GM12878 (cell line): ENCODE measurements around the gene GPC3. TPM values are rescaled to one million over a fixed set of nuclear protein-coding genes. Genes with fewer than 3 reads are reported as not detected.

ENCODE experiments used
- ATAC-seq: fragments of 200-7000 bp; cut with Tn5 transposase; 3 replicates; pipeline ENCODE4 v1.9.1; 2020; ENCODE audit warnings: mild to moderate bottlenecking, moderate library complexity
- BruUV-seq: library from RNA; stranded (reverse); fragments of 400-500 nt; replicated peaks from 2 replicates; lab custom pipeline; 2021; lab: Mats Ljungman, UMichigan
- CTCF ChIA-PET: fragments of 300-600 bp; sonication (Branson Sonifier 250); formaldehyde crosslinking; extraction: SDS; loops from one replicate; lab custom pipeline; 2021; ENCODE audit warnings: inconsistent platforms; lab: Yijun Ruan, JAX
- POLR2A ChIA-PET: fragments of 350-600 bp; formaldehyde crosslinking; extraction: SDS; loops from one replicate; lab custom pipeline; 2021; ENCODE audit warnings: inconsistent platforms; lab: Charles Lee
- RAD21 ChIA-PET: fragments of 300-600 bp; sonication (Branson Sonifier 250); formaldehyde crosslinking; loops from one replicate; lab custom pipeline; 2023; ENCODE audit warnings: antibody characterized with exemption; ENCODE audit not compliant: unreplicated experiment; lab: Charles Lee
- SMC1A ChIA-PET: fragments of 300-600 bp; sonication (Branson Sonifier 250); formaldehyde crosslinking; loops from one replicate; lab custom pipeline; 2023; ENCODE audit not compliant: unreplicated experiment, uncharacterized antibody; lab: Charles Lee
- DNase-seq: peaks from one replicate; pipeline ENCODE4 v3.0.0-alpha.2; 2011; ENCODE audit warnings: low read depth, low spot score
- FAIRE-seq: peaks from 3 replicates; lab custom pipeline; 2011; peaks lifted over from hg19 to GRCh38; lab: Jason Lieb, UNC
- H2AFZ ChIP-seq: 2 replicates; pipeline ENCODE4 v1.6.0; 2011; ENCODE audit warnings: low read depth, low read length, control low read depth; ENCODE audit not compliant: control insufficient read depth
- H3K27ac ChIP-seq: 2 replicates; pipeline ENCODE4 v1.5.1; 2011; ENCODE audit warnings: control low read depth; ENCODE audit not compliant: control insufficient read depth, insufficient read depth
- H3K27me3 ChIP-seq, 2 experiments: replicated peaks in 1 of 2; 2 replicates each; pipeline versions ENCODE4 v1.6.0 to v1.6.1; 2011; ENCODE audit warnings: low read length in 1 of 2; ENCODE audit not compliant: control insufficient read depth in 2 of 2, insufficient read depth in 2 of 2
- H3K36me3 ChIP-seq, 2 experiments: 2 replicates each; pipeline ENCODE4 v1.5.1; 2011; ENCODE audit warnings: low read length in 1 of 2; ENCODE audit not compliant: control insufficient read depth in 2 of 2, insufficient read depth in 2 of 2
- H3K4me1 ChIP-seq: 2 replicates; pipeline ENCODE4 v1.6.1; 2011; ENCODE audit warnings: mild to moderate bottlenecking, low read length, moderate library complexity, mixed read lengths; ENCODE audit not compliant: control insufficient read depth, insufficient read depth
- H3K4me2 ChIP-seq: 2 replicates; pipeline ENCODE4 v1.6.0; 2011; ENCODE audit warnings: control low read depth; ENCODE audit not compliant: control insufficient read depth, insufficient read depth
- H3K4me3 ChIP-seq: fragments of 200-600 bp; sonication (generic); 2 replicates; pipeline ENCODE4 v1.5.1; 2016
- H3K79me2 ChIP-seq: 2 replicates; pipeline ENCODE4 v1.6.0; 2011; ENCODE audit warnings: low read length; ENCODE audit not compliant: control insufficient read depth, insufficient read depth
- H3K9ac ChIP-seq: 2 replicates; pipeline ENCODE4 v1.8.0; 2011; ENCODE audit warnings: low read length, control low read depth, mixed read lengths; ENCODE audit not compliant: control insufficient read depth, insufficient read depth
- H3K9me3 ChIP-seq: replicated peaks from 3 replicates; pipeline ENCODE4 v1.5.1; 2011; ENCODE audit warnings: mild to moderate bottlenecking, low read length; ENCODE audit not compliant: control insufficient read depth, insufficient read depth
- H4K20me1 ChIP-seq: 2 replicates; pipeline ENCODE4 v1.6.0; 2011; ENCODE audit not compliant: control insufficient read depth, insufficient read depth
- E2F4 ChIP-seq: IDR thresholded peaks from 2 replicates; pipeline ENCODE4 v1.6.1; 2012; ENCODE audit warnings: low read depth, low read length, improper control_type of control experiment
- ELK1 ChIP-seq: IDR thresholded peaks from 2 replicates; pipeline ENCODE4 v1.6.1; 2012; ENCODE audit warnings: low read depth, low read length, improper control_type of control experiment
- ESRRA ChIP-seq: IDR thresholded peaks from 2 replicates; pipeline ENCODE4 v1.6.1; 2012; ENCODE audit warnings: mild to moderate bottlenecking, low read length, improper control_type of control experiment
- GABPA ChIP-seq: IDR thresholded peaks from 2 replicates; pipeline ENCODE4 v1.6.1; 2014; ENCODE audit warnings: antibody characterized with exemption, low read depth, mild to moderate bottlenecking, inconsistent platforms
- HDGF ChIP-seq: fragments of 450-650 bp; IDR thresholded peaks from 2 replicates; pipeline ENCODE4 v1.6.1; 2016; ENCODE audit warnings: antibody characterized with exemption
- IKZF1 ChIP-seq: fragments of 450-650 bp; conservative IDR thresholded peaks from 2 replicates; pipeline ENCODE4 v1.6.1; 2017; ENCODE audit warnings: antibody characterized with exemption, mild to moderate bottlenecking
- IKZF2 ChIP-seq, 2 experiments: fragments of 450-650 bp; IDR thresholded peaks; 2 replicates each; pipeline ENCODE4 v1.6.1; 2017; ENCODE audit warnings: mild to moderate bottlenecking in 2 of 2, moderate library complexity in 2 of 2
- MYC ChIP-seq: IDR thresholded peaks from 2 replicates; pipeline ENCODE4 v1.6.1; 2011; ENCODE audit warnings: mild to moderate bottlenecking, low read length, moderate library complexity, inconsistent platforms; ENCODE audit not compliant: insufficient read depth, insufficient replicate concordance, insufficient read length, severe bottlenecking
- NBN ChIP-seq: fragments of 450-650 bp; IDR thresholded peaks from 2 replicates; pipeline ENCODE4 v1.6.1; 2016
- NR2C2 ChIP-seq: IDR thresholded peaks from 2 replicates; pipeline ENCODE4 v1.6.1; 2011; ENCODE audit warnings: borderline replicate concordance, low read depth; ENCODE audit not compliant: control insufficient read depth, insufficient read length
- POLR2A ChIP-seq: IDR thresholded peaks from 2 replicates; pipeline ENCODE4 v1.6.1; 2011; ENCODE audit warnings: low read depth, mild to moderate bottlenecking, low read length
- RUNX3 ChIP-seq: IDR thresholded peaks from 2 replicates; pipeline ENCODE4 v1.6.1; 2012; ENCODE audit warnings: low read length, inconsistent platforms
- SIX5 ChIP-seq: IDR thresholded peaks from 2 replicates; pipeline ENCODE4 v1.6.1; 2011; ENCODE audit warnings: mild to moderate bottlenecking, low read depth, low read length, moderate library complexity; ENCODE audit not compliant: severe bottlenecking
- SMAD5 ChIP-seq: IDR thresholded peaks from 2 replicates; pipeline ENCODE4 v1.6.1; 2016; ENCODE audit warnings: antibody characterized with exemption, low read depth
- STAT1 ChIP-seq: fragments of 450-650 bp; conservative IDR thresholded peaks from 2 replicates; pipeline ENCODE4 v1.6.1; 2014; ENCODE audit warnings: antibody characterized with exemption, mild to moderate bottlenecking
- STAT3 ChIP-seq: IDR thresholded peaks from 2 replicates; pipeline ENCODE4 v1.6.1; 2011; ENCODE audit warnings: low read depth, low read length, improper control_type of control experiment
- TAF1 ChIP-seq: IDR thresholded peaks from 2 replicates; pipeline ENCODE4 v1.6.1; 2011; ENCODE audit warnings: mild to moderate bottlenecking, low read depth, low read length, borderline replicate concordance
- TCF12 ChIP-seq: IDR thresholded peaks from 2 replicates; pipeline ENCODE4 v1.6.1; 2011; ENCODE audit warnings: low read depth, mild to moderate bottlenecking, low read length
- ZBED1 ChIP-seq: IDR thresholded peaks from 2 replicates; pipeline ENCODE4 v1.6.1; 2016; ENCODE audit warnings: borderline replicate concordance
- ZSCAN29 ChIP-seq: fragments of 450-650 bp; IDR thresholded peaks from 2 replicates; pipeline ENCODE4 v1.6.1; 2017; ENCODE audit warnings: mild to moderate bottlenecking, moderate library complexity
- ZZZ3 ChIP-seq: IDR thresholded peaks from 2 replicates; pipeline ENCODE4 v1.6.1; 2011; ENCODE audit warnings: low read depth; ENCODE audit not compliant: control insufficient read depth, insufficient read length
- WGBS: methylation state at CpG from one replicate; pipeline ENCODE4 v1.1.6; 2016; ENCODE audit warnings: low lambda C conversion rate; ENCODE audit not compliant: insufficient replicate concordance, insufficient coverage; ENCODE audit errors: missing lambda C conversion rate; 5-methylcytosine and 5-hydroxymethylcytosine counted together
- in situ Hi-C: fragments of 300-500 bp; cut with MboI; formaldehyde crosslinking; loops from 9 replicates; pipeline ENCODE4 v1.14.3; 2018; ENCODE audit warnings: mixed read lengths
- intact Hi-C: fragments of 100-400 bp; cut with micrococcal nuclease; formaldehyde crosslinking; loops from one replicate; pipeline ENCODE4 v1.14.2; 2022; ENCODE audit not compliant: unreplicated experiment
- polyA plus RNA-seq, 11 experiments: library from polyadenylated mRNA; depleted of rRNA in 4 of 11; unstranded in 6 of 11; stranded (reverse) in 5 of 11; fragments of >200 nt; fragmentation: Nextera tagmentation in 4 of 11; fragmentation: Illumina TruSeq in 1 of 11; extraction: Ambion mirVana in 4 of 11; extraction: Trizol in 1 of 11; gene quantifications; 1 replicate in 1 of 11; 2 replicates in 10 of 11; pipeline versions ENCODE4 v1.2.1 to v1.2.3, GENCODE V29; 2011 to 2016; ENCODE audit warnings: inconsistent platforms in 2 of 11, missing spikeins in 2 of 11, low read depth in 1 of 11
- total RNA-seq, 4 experiments: library from RNA; depleted of rRNA in 3 of 4; stranded (reverse); fragments of >200 nt in 3 of 4; fragmentation: Illumina TruSeq in 1 of 4; extraction: Trizol in 1 of 4; gene quantifications; 2 replicates each; pipeline versions ENCODE4 v1.2.1 to v1.2.3, GENCODE V29; 2013 to 2021

Gene GPC3
- total and polyA plus RNA-seq, 10 of the 15 experiments (the other 5 are each of a cell fraction or from before 2014, with no cell fraction given), result 0.09 to 0.82 TPM; not detected in 8

- FAIRE-seq, result no peak
These were observed 11.7 kb downstream of the GPC3 start for GRCh38 chrX:133973704-133974103.

GRCh38 chrX:133972916-133973315, 12.5 kb downstream of the GPC3 start:
- ChIA-PET SMC1A (no interaction called here), RAD21 (no interaction called here), CTCF (interaction anchor here (1.1 kb wide), 1 partner anchor 180 kb away, joined by 3 read pairs; no protein-coding TSS in a partner anchor), POLR2A (no interaction called here)
- FAIRE-seq (no peak), ATAC-seq (no peak), DNase-seq (no peak)
- in situ Hi-C loops (no loop called here), intact Hi-C loops (no loop called here)
- H2AFZ ChIP-seq, result no peak overlapping the region
- no peaks in the 10 kb centered on the region for H3K79me2 ChIP-seq
- no peaks in the 10 kb centered on the region for H3K4me1 ChIP-seq
- H4K20me1 ChIP-seq, result no peaks in the 10 kb centered on the region
- no peak overlapping the region for H3K4me2 ChIP-seq
- H3K27me3 ChIP-seq, result no peaks in the 10 kb centered on the region; a peak in 1 of 4 replicates
- no TSS peak for BruUV-seq
- H3K4me3 ChIP-seq, result no peak overlapping the region
- no peaks in the 10 kb centered on the region for H3K9me3 ChIP-seq
- no peak overlapping the region for H3K27ac ChIP-seq
- WGBS, result 13% methylated on average over 4 of the region's 4 CpGs
- H3K9ac ChIP-seq, result no peak overlapping the region
- no peaks in the 10 kb centered on the region for H3K36me3 ChIP-seq
- TF ChIP-seq TCF12 (no peak), ESRRA (no peak), HDGF (no peak), STAT3 (no peak), IKZF1 (no peak), SIX5 (no peak), ELK1 (no peak), SMAD5 (no peak), ZSCAN29 (no peak), IKZF2 (IDR thresholded peaks at IDR 0.05) (no peak), ZBED1 (no peak), TAF1 (no peak), NR2C2 (no peak), ZZZ3 (no peak)

More at GRCh38 chrX:133973704-133974103, 11.7 kb downstream of the GPC3 start:
- Histone ChIP-seq H3K36me3 (no peaks in the 10 kb centered on the region), H4K20me1 (no peaks in the 10 kb centered on the region), H3K79me2 (no peaks in the 10 kb centered on the region), H3K27me3 (no peaks in the 10 kb centered on the region; a peak in 1 of 4 replicates), H3K4me3 (no peak overlapping the region), H3K9me3 (no peaks in the 10 kb centered on the region), H2AFZ (no peak overlapping the region), H3K27ac (no peak overlapping the region), H3K4me1 (no peaks in the 10 kb centered on the region), H3K9ac (no peak overlapping the region), H3K4me2 (no peak overlapping the region)
- no peak for ATAC-seq
- SMC1A ChIA-PET, result no interaction called here
- in situ Hi-C loops, result no loop called here
- RAD21 ChIA-PET, result no interaction called here
- no peak for DNase-seq
- BruUV-seq, result no TSS peak
- 46% methylated on average over 4 of the region's 4 CpGs for WGBS
- CTCF ChIA-PET, result interaction anchor here (1.0 to 1.1 kb wide), 2 partner anchors 9 to 181 kb away, joined by 3 read pairs; no protein-coding TSS in a partner anchor
- TF ChIP-seq TCF12, result no peak
- no peak for TF ChIP-seq NBN
- no peak for TF ChIP-seq STAT1
- TF ChIP-seq GABPA, result no peak
- no peak for TF ChIP-seq MYC
- TF ChIP-seq POLR2A, result no peak
- TF ChIP-seq RUNX3, result no peak
- TF ChIP-seq E2F4, result no peak
- POLR2A ChIA-PET, result no interaction called here
- intact Hi-C loops, result no loop called here
